Loucy (cell line): Measurements from ENCODE around the gene TSPAN4.

Experiments used
- EZH2phosphoT487 ChIP-seq: fragments of 200-600 bp; IDR thresholded peaks from 2 replicates; pipeline ENCODE4 v1.6.1; 2018; ENCODE audit warnings: antibody characterized with exemption, mild to moderate bottlenecking, moderate library complexity, borderline replicate concordance
- TF ChIP-seq, protein P1 (sequence below): fragments of 200-600 bp; sonication (generic); conservative IDR thresholded peaks from 2 replicates; pipeline ENCODE4 v1.5.1; 2014; ENCODE audit warnings: mild to moderate bottlenecking, antibody characterized with exemption, low read length

DNA sequence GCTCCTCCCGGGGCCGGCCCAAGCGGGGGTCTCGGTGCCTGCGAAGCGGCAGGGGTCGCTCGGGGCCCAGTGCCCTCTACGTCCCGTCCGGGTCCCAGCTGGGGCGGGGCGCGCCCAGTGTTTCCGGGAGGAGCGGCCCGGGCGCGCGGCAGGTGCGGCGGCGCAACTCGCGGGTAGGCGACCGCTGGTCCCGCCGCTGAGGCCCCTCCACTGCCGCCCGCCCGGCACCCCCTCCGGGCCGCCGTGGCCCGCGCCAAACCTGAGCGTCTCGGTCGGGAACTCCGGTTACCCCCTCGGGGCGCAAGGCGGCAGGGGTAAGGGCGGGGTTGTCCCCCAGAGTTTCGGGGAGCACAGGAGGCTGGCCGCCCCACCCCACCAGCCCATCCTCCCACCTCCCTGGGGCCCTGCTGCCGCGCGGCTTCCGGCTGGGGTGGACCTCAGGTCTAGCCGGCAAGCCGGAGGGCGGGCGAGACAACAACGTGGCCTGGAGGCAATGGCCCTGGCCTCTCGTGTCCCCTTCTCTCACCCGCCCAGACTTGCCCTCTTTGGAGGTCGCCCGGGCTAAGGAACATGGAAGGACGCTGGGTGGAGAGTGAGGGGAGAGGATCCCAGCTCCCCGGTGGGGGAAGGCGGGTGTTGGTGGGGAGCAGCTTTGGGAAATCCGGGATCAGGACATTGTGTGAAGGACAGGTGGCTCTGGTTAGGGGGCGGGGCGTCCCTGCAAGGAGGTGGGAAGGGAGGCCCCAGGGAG lies 15.3 kb upstream of the TSPAN4 start:
- TF ChIP-seq, protein P1, sequence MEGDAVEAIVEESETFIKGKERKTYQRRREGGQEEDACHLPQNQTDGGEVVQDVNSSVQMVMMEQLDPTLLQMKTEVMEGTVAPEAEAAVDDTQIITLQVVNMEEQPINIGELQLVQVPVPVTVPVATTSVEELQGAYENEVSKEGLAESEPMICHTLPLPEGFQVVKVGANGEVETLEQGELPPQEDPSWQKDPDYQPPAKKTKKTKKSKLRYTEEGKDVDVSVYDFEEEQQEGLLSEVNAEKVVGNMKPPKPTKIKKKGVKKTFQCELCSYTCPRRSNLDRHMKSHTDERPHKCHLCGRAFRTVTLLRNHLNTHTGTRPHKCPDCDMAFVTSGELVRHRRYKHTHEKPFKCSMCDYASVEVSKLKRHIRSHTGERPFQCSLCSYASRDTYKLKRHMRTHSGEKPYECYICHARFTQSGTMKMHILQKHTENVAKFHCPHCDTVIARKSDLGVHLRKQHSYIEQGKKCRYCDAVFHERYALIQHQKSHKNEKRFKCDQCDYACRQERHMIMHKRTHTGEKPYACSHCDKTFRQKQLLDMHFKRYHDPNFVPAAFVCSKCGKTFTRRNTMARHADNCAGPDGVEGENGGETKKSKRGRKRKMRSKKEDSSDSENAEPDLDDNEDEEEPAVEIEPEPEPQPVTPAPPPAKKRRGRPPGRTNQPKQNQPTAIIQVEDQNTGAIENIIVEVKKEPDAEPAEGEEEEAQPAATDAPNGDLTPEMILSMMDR: no peak
- TF ChIP-seq EZH2phosphoT487: no peak
